HEK293 (cell line): ENCODE measurements around the gene PIGN.

Experiments
- CTCF ChIA-PET: fragments of 350-600 bp; formaldehyde crosslinking; extraction: SDS; loops from one replicate; lab custom pipeline; 2021; ENCODE audit warnings: antibody characterized with exemption; lab: Yijun Ruan, JAX
- POLR2A ChIA-PET: fragments of 300-600 bp; formaldehyde crosslinking; extraction: SDS; loops from one replicate; lab custom pipeline; 2020; ENCODE audit warnings: antibody characterized with exemption, inconsistent platforms; lab: Yijun Ruan, JAX
- H3K27ac ChIP-seq: fragments of 200-500 bp; sonication (Bioruptor generic); 2 replicates; pipeline ENCODE4 v1.5.1; 2014; ENCODE audit warnings: low read depth, low read length, control low read depth, inconsistent platforms; ENCODE audit errors: extremely low read depth
- H3K36me3 ChIP-seq, 2 experiments: fragments of 200-500 bp in 1 of 2; sonication (Bioruptor generic) in 1 of 2; 1 replicate in 1 of 2; 2 replicates in 1 of 2; pipeline ENCODE4 v1.5.1; 2014 to 2017; ENCODE audit warnings: inconsistent platforms in 2 of 2, low read length in 2 of 2; ENCODE audit not compliant: control insufficient read depth in 2 of 2, insufficient read depth in 1 of 2
- H3K4me1 ChIP-seq: fragments of 200-500 bp; sonication (Bioruptor generic); 2 replicates; pipeline ENCODE4 v1.5.1; 2014; ENCODE audit warnings: mild to moderate bottlenecking, low read length, inconsistent platforms; ENCODE audit not compliant: control insufficient read depth, insufficient read depth
- H3K4me3 ChIP-seq: 2 replicates; pipeline ENCODE4 v1.5.1; 2011; ENCODE audit warnings: low read depth, mild to moderate bottlenecking, control low read depth, low read length, moderate library complexity
- H3K9me3 ChIP-seq: fragments of 200-500 bp; sonication (Bioruptor generic); 2 replicates; pipeline ENCODE4 v1.5.1; 2014; ENCODE audit warnings: low read depth, low read length, inconsistent platforms; ENCODE audit not compliant: control insufficient read depth, insufficient read depth
- HOXA7 ChIP-seq: sonication (generic); formaldehyde crosslinking; IDR thresholded peaks from 2 replicates; pipeline ENCODE4 v1.8.1; 2022; ENCODE audit warnings: missing genetic modification reagents, borderline replicate concordance
- SCRT2 ChIP-seq: fragments of 450-650 bp; formaldehyde crosslinking; IDR thresholded peaks from 2 replicates; pipeline ENCODE4 v1.5.1; 2016; ENCODE audit warnings: missing biosample characterization, missing genetic modification characterization
- SP7 ChIP-seq: fragments of 450-650 bp; formaldehyde crosslinking; IDR thresholded peaks from 2 replicates; pipeline ENCODE4 v1.5.1; 2016; ENCODE audit warnings: missing biosample characterization, missing genetic modification characterization
- YY1 ChIP-seq: fragments of 450-650 bp; formaldehyde crosslinking; IDR thresholded peaks from 2 replicates; pipeline ENCODE4 v1.5.1; 2018; ENCODE audit warnings: missing biosample characterization, missing genetic modification characterization
- ZFP3 ChIP-seq: fragments of 450-650 bp; formaldehyde crosslinking; IDR thresholded peaks from 2 replicates; pipeline ENCODE4 v1.5.1; 2016; ENCODE audit warnings: low read depth, missing biosample characterization, missing genetic modification characterization
- ZNF112 ChIP-seq: fragments of 450-650 bp; formaldehyde crosslinking; IDR thresholded peaks from 2 replicates; pipeline ENCODE4 v1.5.0; 2017; ENCODE audit warnings: missing biosample characterization, missing genetic modification characterization
- ZNF146 ChIP-seq: fragments of 450-650 bp; formaldehyde crosslinking; IDR thresholded peaks from 2 replicates; pipeline ENCODE4 v1.5.1; 2016; ENCODE audit warnings: missing biosample characterization, missing genetic modification characterization
- ZNF16 ChIP-seq: fragments of 450-650 bp; formaldehyde crosslinking; IDR thresholded peaks from 2 replicates; pipeline ENCODE4 v1.5.1; 2016; ENCODE audit warnings: low read depth, missing biosample characterization, missing genetic modification characterization
- ZNF341 ChIP-seq: fragments of 450-650 bp; formaldehyde crosslinking; IDR thresholded peaks from 2 replicates; pipeline ENCODE4; 2016; ENCODE audit warnings: low read depth, missing biosample characterization, missing genetic modification characterization
- ZNF366 ChIP-seq: fragments of 450-650 bp; formaldehyde crosslinking; conservative IDR thresholded peaks from 2 replicates; pipeline ENCODE4 v1.5.1; 2016; ENCODE audit warnings: missing biosample characterization, missing genetic modification characterization
- ZNF416 ChIP-seq: fragments of 450-650 bp; formaldehyde crosslinking; IDR thresholded peaks from 2 replicates; pipeline ENCODE4 v1.5.1; 2016; ENCODE audit warnings: missing biosample characterization, missing genetic modification characterization
- ZNF518A ChIP-seq: fragments of 450-650 bp; formaldehyde crosslinking; conservative IDR thresholded peaks from 2 replicates; pipeline ENCODE4 v1.5.1; 2016; ENCODE audit warnings: low read depth, missing biosample characterization, missing genetic modification characterization
- ZNF529 ChIP-seq: fragments of 450-650 bp; formaldehyde crosslinking; IDR thresholded peaks from 2 replicates; pipeline ENCODE4 v1.5.1; 2017; ENCODE audit warnings: missing genetic modification characterization, missing biosample characterization; ENCODE audit not compliant: insufficient replicate concordance
- ZNF555 ChIP-seq: fragments of 450-650 bp; formaldehyde crosslinking; conservative IDR thresholded peaks from 2 replicates; pipeline ENCODE4 v1.5.1; 2017; ENCODE audit warnings: missing biosample characterization, mild to moderate bottlenecking, missing genetic modification characterization, inconsistent platforms
- ZNF660 ChIP-seq: fragments of 450-650 bp; IDR thresholded peaks from 2 replicates; pipeline ENCODE4 v1.5.1; 2018; ENCODE audit warnings: missing biosample characterization, mild to moderate bottlenecking, missing genetic modification characterization
- ZNF707 ChIP-seq: fragments of 450-650 bp; formaldehyde crosslinking; IDR thresholded peaks from 2 replicates; pipeline ENCODE4 v1.5.1; 2016; ENCODE audit warnings: missing biosample characterization, missing genetic modification characterization
- ZNF747 ChIP-seq: fragments of 450-650 bp; formaldehyde crosslinking; IDR thresholded peaks from 2 replicates; pipeline ENCODE4 v1.5.1; 2016; ENCODE audit warnings: missing biosample characterization, missing genetic modification characterization
- ZNF791 ChIP-seq: fragments of 450-650 bp; formaldehyde crosslinking; IDR thresholded peaks from 2 replicates; pipeline ENCODE4 v1.5.1; 2016; ENCODE audit warnings: missing biosample characterization, missing genetic modification characterization
- ZSCAN16 ChIP-seq: fragments of 450-650 bp; formaldehyde crosslinking; IDR thresholded peaks from 2 replicates; pipeline ENCODE4 v1.5.1; 2016; ENCODE audit warnings: missing biosample characterization, missing genetic modification characterization
- ZXDB ChIP-seq: fragments of 450-650 bp; formaldehyde crosslinking; IDR thresholded peaks from 2 replicates; pipeline ENCODE4 v1.5.1; 2016; ENCODE audit warnings: missing biosample characterization, missing genetic modification characterization
- TF ChIP-seq, protein P1 (sequence below): fragments of 450-650 bp; formaldehyde crosslinking; IDR thresholded peaks from 2 replicates; pipeline ENCODE4 v1.5.1; 2016; ENCODE audit warnings: missing biosample characterization, missing genetic modification characterization, borderline replicate concordance
- TF ChIP-seq, protein P2 (sequence below): fragments of 450-650 bp; IDR thresholded peaks from 2 replicates; pipeline ENCODE4 v1.5.1; 2018; ENCODE audit warnings: missing biosample characterization, missing genetic modification characterization
- TF ChIP-seq, protein P3 (sequence below): fragments of 450-650 bp; formaldehyde crosslinking; IDR thresholded peaks from 2 replicates; pipeline ENCODE4 v1.5.1; 2016; ENCODE audit warnings: missing biosample characterization, missing genetic modification characterization

The PIGN gene

GRCh38 chr18:62073461-62074281 lies 113.2 kb downstream of the PIGN start:
- TF ChIP-seq ZNF416 (tag by site-specific recombination) (no peak), ZNF529 (tag by site-specific recombination) (no peak), SCRT2 (tag by site-specific recombination) (no peak), HOXA7 (no peak), ZNF518A (tag by site-specific recombination) (no peak), ZNF747 (tag by site-specific recombination) (no peak), ZNF660 (no peak), ZNF341 (tag by site-specific recombination) (no peak), ZFP3 (no peak), ZNF366 (tag by site-specific recombination) (no peak), ZNF791 (no peak), ZSCAN16 (tag by site-specific recombination) (no peak)
- TF ChIP-seq, protein P1, sequence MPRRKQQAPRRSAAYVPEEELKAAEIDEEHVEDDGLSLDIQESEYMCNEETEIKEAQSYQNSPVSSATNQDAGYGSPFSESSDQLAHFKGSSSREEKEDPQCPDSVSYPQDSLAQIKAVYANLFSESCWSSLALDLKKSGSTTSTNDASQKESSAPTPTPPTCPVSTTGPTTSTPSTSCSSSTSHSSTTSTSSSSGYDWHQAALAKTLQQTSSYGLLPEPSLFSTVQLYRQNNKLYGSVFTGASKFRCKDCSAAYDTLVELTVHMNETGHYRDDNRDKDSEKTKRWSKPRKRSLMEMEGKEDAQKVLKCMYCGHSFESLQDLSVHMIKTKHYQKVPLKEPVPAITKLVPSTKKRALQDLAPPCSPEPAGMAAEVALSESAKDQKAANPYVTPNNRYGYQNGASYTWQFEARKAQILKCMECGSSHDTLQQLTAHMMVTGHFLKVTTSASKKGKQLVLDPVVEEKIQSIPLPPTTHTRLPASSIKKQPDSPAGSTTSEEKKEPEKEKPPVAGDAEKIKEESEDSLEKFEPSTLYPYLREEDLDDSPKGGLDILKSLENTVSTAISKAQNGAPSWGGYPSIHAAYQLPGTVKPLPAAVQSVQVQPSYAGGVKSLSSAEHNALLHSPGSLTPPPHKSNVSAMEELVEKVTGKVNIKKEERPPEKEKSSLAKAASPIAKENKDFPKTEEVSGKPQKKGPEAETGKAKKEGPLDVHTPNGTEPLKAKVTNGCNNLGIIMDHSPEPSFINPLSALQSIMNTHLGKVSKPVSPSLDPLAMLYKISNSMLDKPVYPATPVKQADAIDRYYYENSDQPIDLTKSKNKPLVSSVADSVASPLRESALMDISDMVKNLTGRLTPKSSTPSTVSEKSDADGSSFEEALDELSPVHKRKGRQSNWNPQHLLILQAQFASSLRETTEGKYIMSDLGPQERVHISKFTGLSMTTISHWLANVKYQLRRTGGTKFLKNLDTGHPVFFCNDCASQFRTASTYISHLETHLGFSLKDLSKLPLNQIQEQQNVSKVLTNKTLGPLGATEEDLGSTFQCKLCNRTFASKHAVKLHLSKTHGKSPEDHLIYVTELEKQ, result no peak
- TF ChIP-seq, protein P2, sequence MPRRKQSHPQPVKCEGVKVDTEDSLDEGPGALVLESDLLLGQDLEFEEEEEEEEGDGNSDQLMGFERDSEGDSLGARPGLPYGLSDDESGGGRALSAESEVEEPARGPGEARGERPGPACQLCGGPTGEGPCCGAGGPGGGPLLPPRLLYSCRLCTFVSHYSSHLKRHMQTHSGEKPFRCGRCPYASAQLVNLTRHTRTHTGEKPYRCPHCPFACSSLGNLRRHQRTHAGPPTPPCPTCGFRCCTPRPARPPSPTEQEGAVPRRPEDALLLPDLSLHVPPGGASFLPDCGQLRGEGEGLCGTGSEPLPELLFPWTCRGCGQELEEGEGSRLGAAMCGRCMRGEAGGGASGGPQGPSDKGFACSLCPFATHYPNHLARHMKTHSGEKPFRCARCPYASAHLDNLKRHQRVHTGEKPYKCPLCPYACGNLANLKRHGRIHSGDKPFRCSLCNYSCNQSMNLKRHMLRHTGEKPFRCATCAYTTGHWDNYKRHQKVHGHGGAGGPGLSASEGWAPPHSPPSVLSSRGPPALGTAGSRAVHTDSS (tag by site-specific recombination), result no peak
- no peaks in the 10 kb centered on the region for H3K4me1 ChIP-seq
- H3K4me3 ChIP-seq, result no peak overlapping the region
- no peaks in the 10 kb centered on the region for H3K9me3 ChIP-seq
- no peaks in the 10 kb centered on the region for H3K36me3 ChIP-seq
- ChIA-PET CTCF (no interaction called here), POLR2A (no interaction called here)
- no peak overlapping the region for H3K27ac ChIP-seq

- Histone ChIP-seq H3K4me1 (no peaks in the 10 kb centered on the region), H3K4me3 (no peak overlapping the region), H3K36me3 (no peaks in the 10 kb centered on the region), H3K9me3 (no peaks in the 10 kb centered on the region), H3K27ac (no peak overlapping the region)
- ChIA-PET POLR2A (no interaction called here), CTCF (no interaction called here)
- TF ChIP-seq ZNF747 (tag by site-specific recombination), result no peak
- TF ChIP-seq, protein P3, sequence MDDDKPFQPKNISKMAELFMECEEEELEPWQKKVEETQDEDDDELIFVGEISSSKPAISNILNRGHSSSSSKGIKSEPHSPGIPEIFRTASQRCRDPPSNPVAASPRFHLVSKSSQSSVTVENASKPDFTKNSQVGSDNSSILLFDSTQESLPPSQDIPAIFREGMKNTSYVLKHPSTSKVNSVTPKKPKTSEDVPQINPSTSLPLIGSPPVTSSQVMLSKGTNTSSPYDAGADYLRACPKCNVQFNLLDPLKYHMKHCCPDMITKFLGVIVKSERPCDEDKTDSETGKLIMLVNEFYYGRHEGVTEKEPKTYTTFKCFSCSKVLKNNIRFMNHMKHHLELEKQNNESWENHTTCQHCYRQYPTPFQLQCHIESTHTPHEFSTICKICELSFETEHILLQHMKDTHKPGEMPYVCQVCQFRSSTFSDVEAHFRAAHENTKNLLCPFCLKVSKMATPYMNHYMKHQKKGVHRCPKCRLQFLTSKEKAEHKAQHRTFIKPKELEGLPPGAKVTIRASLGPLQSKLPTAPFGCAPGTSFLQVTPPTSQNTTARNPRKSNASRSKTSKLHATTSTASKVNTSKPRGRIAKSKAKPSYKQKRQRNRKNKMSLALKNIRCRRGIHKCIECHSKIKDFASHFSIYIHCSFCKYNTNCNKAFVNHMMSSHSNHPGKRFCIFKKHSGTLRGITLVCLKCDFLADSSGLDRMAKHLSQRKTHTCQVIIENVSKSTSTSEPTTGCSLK (tag by site-specific recombination), result no peak
- TF ChIP-seq ZNF707 (tag by site-specific recombination), result no peak
- no peak for TF ChIP-seq ZNF366 (tag by site-specific recombination)
- no peak for TF ChIP-seq ZNF112 (tag by site-specific recombination)
- TF ChIP-seq ZNF555 (tag by site-specific recombination), result no peak
- no peak for TF ChIP-seq ZXDB (tag by site-specific recombination)
- no peak for TF ChIP-seq ZNF146
- no peak for TF ChIP-seq SP7 (tag by site-specific recombination)
- no peak for TF ChIP-seq ZNF16 (tag by site-specific recombination)
- no peak for TF ChIP-seq YY1
Measured at GRCh38 chr18:62072370-62072769, 114.5 kb downstream of the PIGN start.
